OCI-LY1 (cell line): ENCODE data around the gene UHRF2.
"Not testable (repeated sequence)": the region's sequence is repeated elsewhere in the genome, so short reads cannot be mapped to it uniquely, and the experiment has no call there.

Experiments
- H2AFZ ChIP-seq: fragments of 200-600 bp; sonication (generic), shearing (Covaris generic); 2 replicates; pipeline ENCODE4 v1.6.0; 2014; ENCODE audit warnings: antibody characterized with exemption, mild to moderate bottlenecking, low read length
- H3F3A ChIP-seq: fragments of 200-600 bp; sonication (generic), shearing (Covaris generic); 2 replicates; pipeline ENCODE4 v1.6.0; 2014; ENCODE audit warnings: mild to moderate bottlenecking, antibody characterized with exemption, low read length, moderate library complexity; ENCODE audit not compliant: insufficient read depth
- H3K27ac ChIP-seq: fragments of 200-600 bp; sonication (generic); 2 replicates; pipeline ENCODE4 v1.5.1; 2014; ENCODE audit warnings: low read length, mixed run types, mild to moderate bottlenecking, low read depth; ENCODE audit not compliant: poor library complexity, severe bottlenecking
- H3K27me3 ChIP-seq: fragments of 200-600 bp; sonication (generic); 2 replicates; pipeline ENCODE4 v1.6.0; 2014; ENCODE audit warnings: antibody characterized with exemption, mild to moderate bottlenecking, low read length, moderate library complexity; ENCODE audit not compliant: insufficient read depth
- H3K36me3 ChIP-seq: fragments of 200-600 bp; sonication (generic); 2 replicates; pipeline ENCODE4 v1.6.1; 2014; ENCODE audit warnings: mild to moderate bottlenecking, antibody characterized with exemption, low read length, moderate library complexity, mixed read lengths; ENCODE audit not compliant: insufficient read depth
- H3K4me1 ChIP-seq: fragments of 200-600 bp; sonication (generic); 2 replicates; pipeline ENCODE4 v1.5.1; 2014; ENCODE audit warnings: mild to moderate bottlenecking, low read length, moderate library complexity; ENCODE audit not compliant: insufficient read depth, severe bottlenecking
- H3K4me2 ChIP-seq: fragments of 200-600 bp; sonication (generic), shearing (Covaris generic); 2 replicates; pipeline ENCODE4 v1.6.1; 2014; ENCODE audit warnings: low read length
- H3K4me3 ChIP-seq: fragments of 200-600 bp; sonication (generic); 2 replicates; pipeline ENCODE4 v1.5.1; 2014; ENCODE audit warnings: low read length, low read depth, mild to moderate bottlenecking, mixed read lengths; ENCODE audit not compliant: poor library complexity, severe bottlenecking
- H3K79me2 ChIP-seq: fragments of 200-600 bp; shearing (Covaris generic); 2 replicates; pipeline ENCODE4 v1.6.1; 2016; ENCODE audit warnings: mixed run types, low read length, mixed read lengths; ENCODE audit not compliant: insufficient read depth
- H3K9ac ChIP-seq: fragments of 200-600 bp; sonication (generic), shearing (Covaris generic); 2 replicates; pipeline ENCODE4 v1.6.1; 2014; ENCODE audit warnings: mild to moderate bottlenecking, low read length, mixed read lengths
- H3K9me2 ChIP-seq: fragments of 200-600 bp; sonication (generic), shearing (Covaris generic); 2 replicates; pipeline ENCODE4 v1.6.1; 2014; ENCODE audit warnings: low read depth, mild to moderate bottlenecking, low read length, mixed read lengths
- H3K9me3 ChIP-seq: fragments of 200-600 bp; shearing (Covaris generic); 2 replicates; pipeline ENCODE4 v1.6.1; 2014; ENCODE audit warnings: low read length, mixed read lengths
- H4K20me1 ChIP-seq: fragments of 200-600 bp; sonication (generic), shearing (Covaris generic); 2 replicates; pipeline ENCODE4 v1.6.0; 2016; ENCODE audit warnings: mild to moderate bottlenecking, low read length; ENCODE audit not compliant: insufficient read depth
- CTCF ChIP-seq: fragments of 200-600 bp; sonication (generic), shearing (Covaris generic); IDR thresholded peaks from 2 replicates; pipeline ENCODE4 v1.5.1; 2017; ENCODE audit warnings: mild to moderate bottlenecking, antibody characterized with exemption, low read length, moderate library complexity, mixed read lengths
- EZH2 ChIP-seq: fragments of 200-600 bp; sonication (generic), shearing (Covaris generic); IDR thresholded peaks from 2 replicates; pipeline ENCODE4 v1.8.0; 2017; ENCODE audit warnings: borderline replicate concordance, mixed run types, mild to moderate bottlenecking, antibody characterized with exemption, low read length, moderate library complexity, mixed read lengths

Gene UHRF2

DNA sequence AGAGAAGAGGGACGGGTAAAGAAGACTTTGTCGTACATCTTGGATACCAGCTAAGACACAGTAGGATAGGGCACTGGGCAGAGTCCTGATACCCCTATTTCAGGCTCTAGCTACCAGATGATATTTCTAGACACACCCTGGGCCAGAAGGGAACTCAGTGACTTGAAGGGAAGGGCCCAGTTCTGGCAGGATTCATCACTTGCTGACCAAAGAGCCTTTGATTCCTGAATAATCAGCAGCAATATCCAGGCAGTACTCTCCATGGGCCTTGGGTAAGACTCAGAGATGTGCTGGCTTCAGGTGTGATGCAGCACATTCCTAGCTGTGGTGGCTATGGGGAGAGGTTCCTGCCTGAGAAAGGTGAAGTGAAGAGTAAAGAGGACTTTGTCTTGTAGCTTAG, 44.2 kb upstream of the UHRF2 start:
- H3K9ac ChIP-seq, result no peak overlapping the region
- no peak overlapping the region for H3K27ac ChIP-seq
- H3K4me3 ChIP-seq, result no peak overlapping the region
- H2AFZ ChIP-seq, result no peak overlapping the region
- no peaks in the 10 kb centered on the region for H3K4me1 ChIP-seq
- no peaks in the 10 kb centered on the region for H3K79me2 ChIP-seq
- no peak for TF ChIP-seq CTCF
- no peak for TF ChIP-seq EZH2
- H3K9me3 ChIP-seq, result 0 out of 2 replicates have a peak, but pooled peaks cover 2% of the 10 kb centered on the region
- no peaks in the 10 kb centered on the region for H3K36me3 ChIP-seq
- no peaks in the 10 kb centered on the region for H3K27me3 ChIP-seq
- H4K20me1 ChIP-seq, result no peaks in the 10 kb centered on the region
- H3K4me2 ChIP-seq, result no peak overlapping the region
- no peaks in the 10 kb centered on the region for H3K9me2 ChIP-seq
- H3F3A ChIP-seq, result no peaks in the 10 kb centered on the region

DNA sequence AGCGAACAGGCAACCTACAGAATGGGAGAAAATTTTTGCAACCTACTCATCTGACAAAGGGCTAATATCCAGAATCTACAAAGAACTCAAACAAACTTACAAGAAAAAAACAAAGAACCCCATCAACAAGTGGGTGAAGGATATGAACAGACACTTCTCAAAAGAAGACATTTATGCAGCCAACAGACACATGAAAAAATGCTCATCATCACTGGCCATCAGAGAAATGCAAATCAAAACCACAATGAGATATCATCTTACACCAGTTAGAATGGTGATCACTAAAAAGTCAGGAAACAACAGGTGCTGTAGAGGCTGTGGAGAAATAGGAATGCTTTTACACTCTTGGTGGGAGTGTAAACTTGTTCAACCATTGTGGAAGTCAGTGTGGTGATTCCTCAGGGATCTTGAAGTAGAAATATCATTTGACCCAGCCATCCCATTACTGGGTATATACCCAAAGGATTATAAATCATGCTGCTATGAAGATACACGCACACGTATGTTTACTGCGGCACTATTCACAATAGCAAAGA, 31.5 kb upstream of the UHRF2 start:
- H2AFZ ChIP-seq, H4K20me1 ChIP-seq, H3K27me3 ChIP-seq, H3K4me3 ChIP-seq, H3K9me2 ChIP-seq, H3F3A ChIP-seq, H3K9ac ChIP-seq, H3K9me3 ChIP-seq, H3K27ac ChIP-seq, H3K4me1 ChIP-seq, H3K79me2 ChIP-seq, H3K4me2 ChIP-seq, H3K36me3 ChIP-seq: not testable (repeated sequence)

GRCh38 chr9:6382681-6383080, 30.3 kb upstream of the UHRF2 start:
- no peak for TF ChIP-seq EZH2
- TF ChIP-seq CTCF, result no peak

DNA sequence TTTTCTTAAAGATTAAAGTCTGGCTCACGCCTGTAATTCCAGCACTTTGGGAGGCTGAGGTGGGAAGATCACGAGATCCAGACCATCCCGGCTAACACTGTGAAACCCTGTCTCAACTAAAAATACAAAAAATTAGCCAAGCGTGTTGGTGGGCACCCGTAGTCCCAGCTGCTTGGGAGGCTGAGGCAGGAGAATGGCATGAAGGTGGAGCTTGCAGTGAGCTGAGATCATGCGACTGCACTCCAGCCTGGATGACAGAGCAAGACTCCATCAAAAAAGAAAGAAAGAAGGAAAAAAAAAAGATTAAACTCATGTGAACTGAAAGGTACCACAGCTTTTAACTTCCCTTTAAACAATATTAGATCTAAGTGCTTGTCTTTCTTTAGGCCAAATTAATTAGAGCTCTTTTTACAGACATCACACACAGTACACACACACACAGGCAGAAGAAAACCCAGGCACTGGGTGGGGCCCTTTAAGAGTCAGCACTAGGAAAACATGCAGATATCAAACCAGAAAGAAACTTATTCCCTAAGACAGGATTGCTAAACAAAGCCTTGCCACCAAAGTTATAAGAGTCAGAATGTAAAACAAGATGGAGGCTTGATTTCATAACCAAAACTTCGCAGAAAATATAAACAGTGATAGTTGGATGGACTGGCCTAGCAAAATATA, 29.3 kb upstream of the UHRF2 start:
- H3K9me3 ChIP-seq, result no peaks in the 10 kb centered on the region

More at GRCh38 chr9:6382681-6383080, 30.3 kb upstream of the UHRF2 start:
- Histone ChIP-seq H3K9me2 (no peaks in the 10 kb centered on the region), H3K36me3 (no peaks in the 10 kb centered on the region), H3K79me2 (no peaks in the 10 kb centered on the region), H3K27ac (no peak overlapping the region), H3F3A (no peaks in the 10 kb centered on the region), H2AFZ (no peak overlapping the region), H3K27me3 (no peaks in the 10 kb centered on the region), H3K9ac (no peak overlapping the region), H3K4me2 (no peak overlapping the region), H3K9me3 (no peaks in the 10 kb centered on the region), H4K20me1 (no peaks in the 10 kb centered on the region), H3K4me1 (no peaks in the 10 kb centered on the region), H3K4me3 (no peak overlapping the region)

More for the DNA sequence above, 29.3 kb upstream of the UHRF2 start:
- H2AFZ ChIP-seq, result no peak overlapping the region
- no peaks in the 10 kb centered on the region for H3K79me2 ChIP-seq
- no peak overlapping the region for H3K27ac ChIP-seq
- H3K4me1 ChIP-seq, result no peaks in the 10 kb centered on the region
- no peaks in the 10 kb centered on the region for H3K36me3 ChIP-seq
- no peaks in the 10 kb centered on the region for H3K27me3 ChIP-seq
- no peak overlapping the region for H3K9ac ChIP-seq
- no peak for TF ChIP-seq EZH2
- no peak for TF ChIP-seq CTCF
- H4K20me1 ChIP-seq, result no peaks in the 10 kb centered on the region
- no peaks in the 10 kb centered on the region for H3K9me2 ChIP-seq
- H3K4me2 ChIP-seq, result no peak overlapping the region
- no peak overlapping the region for H3K4me3 ChIP-seq
- H3F3A ChIP-seq, result no peaks in the 10 kb centered on the region
